HL-60 (cell line): ENCODE results near the gene GAL3ST1.

ENCODE experiments used
- DNase-seq, 2 experiments: peaks; one replicate each; pipeline ENCODE4 v3.0.0-alpha.2; 2010 to 2020; ENCODE audit warnings: low read depth in 1 of 2, low spot score in 1 of 2
- H3K27ac ChIP-seq: fragments of 250-450 bp; sonication (Bioruptor Pico); replicated peaks from 2 replicates; pipeline ENCODE4 v1.5.1; 2020; ENCODE audit warnings: mild to moderate bottlenecking, moderate library complexity
- H3K27me3 ChIP-seq: fragments of 250-450 bp; sonication (Bioruptor Pico); 2 replicates; pipeline ENCODE4 v1.5.1; 2021; ENCODE audit warnings: mild to moderate bottlenecking, moderate library complexity; ENCODE audit not compliant: insufficient read depth, poor library complexity, severe bottlenecking
- H3K4me3 ChIP-seq: replicated peaks from 2 replicates; pipeline ENCODE4 v1.5.1; 2011; ENCODE audit warnings: mild to moderate bottlenecking, control low read depth, low read length; ENCODE audit not compliant: insufficient read depth
- GABPA ChIP-seq: IDR thresholded peaks from 2 replicates; pipeline ENCODE4 v1.6.1; 2012; ENCODE audit warnings: low read depth
- POLR2AphosphoS5 ChIP-seq: IDR thresholded peaks from 2 replicates; pipeline ENCODE4 v1.6.1; 2012; ENCODE audit warnings: low read depth
- SPI1 ChIP-seq: IDR thresholded peaks from 2 replicates; pipeline ENCODE4 v1.6.1; 2012; ENCODE audit warnings: low read depth, mild to moderate bottlenecking, borderline replicate concordance
- TF ChIP-seq, protein P1 (sequence below): IDR thresholded peaks from one replicate; pipeline ENCODE4 v1.5.1; 2011; ENCODE audit warnings: low read length, control low read depth, inconsistent platforms; ENCODE audit not compliant: insufficient read depth
- TF ChIP-seq, protein P2 (sequence below): IDR thresholded peaks from 2 replicates; pipeline ENCODE4 v1.6.1; 2012; ENCODE audit warnings: low read depth; ENCODE audit not compliant: insufficient replicate concordance

The GAL3ST1 gene

DNA sequence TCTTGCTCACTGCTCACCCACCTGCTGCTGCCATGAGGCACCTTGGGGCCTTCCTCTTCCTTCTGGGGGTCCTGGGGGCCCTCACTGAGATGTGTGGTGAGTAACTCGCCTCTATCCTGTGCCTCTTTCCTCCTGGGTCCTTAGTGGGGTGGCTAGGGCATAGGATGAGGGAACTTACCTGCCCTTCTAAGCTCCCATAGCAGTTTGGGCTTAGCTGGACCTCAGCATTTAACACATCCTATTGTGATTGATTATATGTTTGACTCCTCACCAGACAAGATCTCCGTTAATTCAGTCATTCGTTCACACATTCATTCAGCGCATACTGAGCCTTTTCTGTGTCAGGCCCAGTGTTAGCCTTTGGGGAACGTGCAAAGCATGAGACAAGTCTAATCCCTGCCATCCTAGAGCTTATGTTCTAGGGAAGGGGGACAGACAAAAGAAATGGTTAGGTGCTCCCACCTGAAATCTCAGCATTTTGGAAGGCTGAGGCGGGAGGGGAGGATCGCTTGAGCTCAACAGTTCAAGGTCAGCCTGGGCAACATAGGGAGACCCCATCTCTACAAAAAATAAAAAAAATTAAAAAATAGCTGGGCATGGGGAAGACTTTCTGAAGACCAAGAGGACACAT lies 33.0 kb upstream of the GAL3ST1 start:
- Histone ChIP-seq H3K27me3 (no peaks in the 10 kb centered on the region), H3K27ac (no peak overlapping the region), H3K4me3 (no peak overlapping the region; the same call in 1 of the 2 replicates)
- DNase-seq, result no peak
- TF ChIP-seq, protein P1, sequence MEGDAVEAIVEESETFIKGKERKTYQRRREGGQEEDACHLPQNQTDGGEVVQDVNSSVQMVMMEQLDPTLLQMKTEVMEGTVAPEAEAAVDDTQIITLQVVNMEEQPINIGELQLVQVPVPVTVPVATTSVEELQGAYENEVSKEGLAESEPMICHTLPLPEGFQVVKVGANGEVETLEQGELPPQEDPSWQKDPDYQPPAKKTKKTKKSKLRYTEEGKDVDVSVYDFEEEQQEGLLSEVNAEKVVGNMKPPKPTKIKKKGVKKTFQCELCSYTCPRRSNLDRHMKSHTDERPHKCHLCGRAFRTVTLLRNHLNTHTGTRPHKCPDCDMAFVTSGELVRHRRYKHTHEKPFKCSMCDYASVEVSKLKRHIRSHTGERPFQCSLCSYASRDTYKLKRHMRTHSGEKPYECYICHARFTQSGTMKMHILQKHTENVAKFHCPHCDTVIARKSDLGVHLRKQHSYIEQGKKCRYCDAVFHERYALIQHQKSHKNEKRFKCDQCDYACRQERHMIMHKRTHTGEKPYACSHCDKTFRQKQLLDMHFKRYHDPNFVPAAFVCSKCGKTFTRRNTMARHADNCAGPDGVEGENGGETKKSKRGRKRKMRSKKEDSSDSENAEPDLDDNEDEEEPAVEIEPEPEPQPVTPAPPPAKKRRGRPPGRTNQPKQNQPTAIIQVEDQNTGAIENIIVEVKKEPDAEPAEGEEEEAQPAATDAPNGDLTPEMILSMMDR, result no peak

DNA sequence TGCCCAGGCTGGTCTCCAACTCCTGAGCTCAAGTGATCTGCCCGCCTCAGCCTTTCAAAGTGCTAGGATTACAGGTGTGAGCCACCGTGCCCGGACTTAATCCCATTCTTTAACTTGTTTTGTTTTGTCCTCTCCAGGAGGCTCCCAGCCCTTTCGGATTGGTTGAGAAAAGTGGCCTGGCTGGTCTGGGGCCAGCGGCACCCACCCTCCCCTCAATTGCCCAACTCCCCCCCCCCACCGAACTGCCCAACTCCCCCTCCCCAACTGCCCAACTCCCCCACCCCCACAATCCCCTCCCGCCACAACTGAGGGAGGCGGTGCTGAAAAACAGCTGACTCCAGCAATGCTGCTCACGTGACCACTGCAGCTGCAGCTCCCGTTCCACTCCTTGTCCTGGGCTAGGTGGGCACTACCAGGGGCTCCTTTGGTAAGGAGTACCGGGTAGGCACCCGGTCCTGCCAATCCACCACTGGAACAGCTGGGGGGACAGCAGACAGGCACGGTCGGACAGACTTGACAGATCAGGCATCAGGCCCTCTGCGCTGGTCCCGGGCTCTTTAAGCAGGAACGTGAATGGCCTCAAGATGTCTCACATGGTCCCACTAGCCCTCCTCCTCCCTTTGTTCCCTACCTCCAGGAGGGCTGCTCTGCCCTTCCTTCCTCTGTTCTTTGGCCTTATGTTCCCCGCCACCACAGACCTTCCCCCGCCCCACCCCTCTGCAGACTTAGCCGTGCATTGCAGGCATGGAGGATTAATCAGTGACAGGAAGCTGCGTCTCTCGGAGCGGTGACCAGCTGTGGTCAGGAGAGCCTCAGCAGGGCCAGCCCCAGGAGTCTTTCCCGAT lies 32.2 kb upstream of the GAL3ST1 start, which contains the start of gene TCN2:
TCN2 (plus strand) TSS at position 720 of the 845 bp plus-strand sequence. CDS start 158 bp downstream, outside the sequence.
- H3K27ac ChIP-seq, result no peak within 1 kb of the TSS
- H3K4me3 ChIP-seq, result peak within 1 kb of the TSS; percentile 11; the same call in 1 of the 2 replicates
- peak; percentile 66 to 71 for DNase-seq
- H3K27me3 ChIP-seq, result no peaks in the 10 kb centered on the region
- TF ChIP-seq SPI1 (no peak), GABPA (no peak), POLR2AphosphoS5 (no peak)
- TF ChIP-seq, protein P1, result no peak
- TF ChIP-seq, protein P2, sequence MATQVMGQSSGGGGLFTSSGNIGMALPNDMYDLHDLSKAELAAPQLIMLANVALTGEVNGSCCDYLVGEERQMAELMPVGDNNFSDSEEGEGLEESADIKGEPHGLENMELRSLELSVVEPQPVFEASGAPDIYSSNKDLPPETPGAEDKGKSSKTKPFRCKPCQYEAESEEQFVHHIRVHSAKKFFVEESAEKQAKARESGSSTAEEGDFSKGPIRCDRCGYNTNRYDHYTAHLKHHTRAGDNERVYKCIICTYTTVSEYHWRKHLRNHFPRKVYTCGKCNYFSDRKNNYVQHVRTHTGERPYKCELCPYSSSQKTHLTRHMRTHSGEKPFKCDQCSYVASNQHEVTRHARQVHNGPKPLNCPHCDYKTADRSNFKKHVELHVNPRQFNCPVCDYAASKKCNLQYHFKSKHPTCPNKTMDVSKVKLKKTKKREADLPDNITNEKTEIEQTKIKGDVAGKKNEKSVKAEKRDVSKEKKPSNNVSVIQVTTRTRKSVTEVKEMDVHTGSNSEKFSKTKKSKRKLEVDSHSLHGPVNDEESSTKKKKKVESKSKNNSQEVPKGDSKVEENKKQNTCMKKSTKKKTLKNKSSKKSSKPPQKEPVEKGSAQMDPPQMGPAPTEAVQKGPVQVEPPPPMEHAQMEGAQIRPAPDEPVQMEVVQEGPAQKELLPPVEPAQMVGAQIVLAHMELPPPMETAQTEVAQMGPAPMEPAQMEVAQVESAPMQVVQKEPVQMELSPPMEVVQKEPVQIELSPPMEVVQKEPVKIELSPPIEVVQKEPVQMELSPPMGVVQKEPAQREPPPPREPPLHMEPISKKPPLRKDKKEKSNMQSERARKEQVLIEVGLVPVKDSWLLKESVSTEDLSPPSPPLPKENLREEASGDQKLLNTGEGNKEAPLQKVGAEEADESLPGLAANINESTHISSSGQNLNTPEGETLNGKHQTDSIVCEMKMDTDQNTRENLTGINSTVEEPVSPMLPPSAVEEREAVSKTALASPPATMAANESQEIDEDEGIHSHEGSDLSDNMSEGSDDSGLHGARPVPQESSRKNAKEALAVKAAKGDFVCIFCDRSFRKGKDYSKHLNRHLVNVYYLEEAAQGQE, result no peak

DNA sequence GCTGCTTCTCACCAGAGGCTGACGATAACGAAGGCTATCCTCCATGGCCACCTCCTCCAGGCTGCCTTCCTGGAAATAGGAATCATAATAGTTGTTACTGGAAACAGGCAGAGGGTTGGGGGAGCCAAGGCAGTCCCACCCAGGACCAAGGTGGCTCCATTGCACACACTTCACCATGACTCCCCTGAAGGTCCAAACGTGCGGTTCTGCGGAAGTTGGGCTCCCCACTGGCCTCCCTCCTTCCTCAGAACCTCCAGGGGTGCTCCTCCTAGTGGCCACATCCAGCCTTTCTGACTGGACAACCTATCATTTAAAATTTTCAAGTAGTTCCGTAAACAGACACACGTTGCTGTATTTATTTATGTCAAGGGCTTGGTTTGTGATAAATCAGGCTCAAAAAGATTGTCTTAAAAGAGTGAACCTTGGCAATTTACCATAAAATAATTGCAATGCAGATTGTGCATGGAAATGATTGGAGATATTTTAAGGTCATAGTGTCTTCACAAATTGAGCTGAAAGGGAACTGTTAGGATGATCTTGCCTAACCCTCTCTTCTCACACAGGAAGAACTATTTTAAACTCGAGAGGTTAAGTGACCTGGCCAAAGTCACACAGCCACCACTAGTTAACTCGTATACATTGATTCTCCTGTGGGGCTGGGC lies 31.1 kb upstream of the GAL3ST1 start:
- Histone ChIP-seq H3K27me3 (no peaks in the 10 kb centered on the region), H3K4me3 (no peak overlapping the region), H3K27ac (no peak overlapping the region)
- peak in 1 of 2 experiments; percentile 57 for DNase-seq
- TF ChIP-seq SPI1 (no peak), GABPA (no peak)
- TF ChIP-seq, protein P2, result no peak
- TF ChIP-seq, protein P1, result peak; percentile 81
